GM12892 (cell line): ENCODE measurements around the gene RBMS1.

Source experiments
- DNase-seq: peaks from one replicate; pipeline ENCODE4 v3.0.0; 2011; ENCODE audit not compliant: insufficient read length
- FAIRE-seq: peaks from 2 replicates; lab custom pipeline; 2011; peaks lifted over from hg19 to GRCh38; lab: Jason Lieb, UNC
- POLR2A ChIP-seq: IDR thresholded peaks from 2 replicates; pipeline ENCODE4 v1.6.1; 2011; ENCODE audit warnings: low read depth, low read length, control low read depth
- POLR2AphosphoS5 ChIP-seq: IDR thresholded peaks from 2 replicates; pipeline ENCODE4 v1.6.1; 2011; ENCODE audit warnings: low read depth, low read length, control low read depth
- TAF1 ChIP-seq: IDR thresholded peaks from 2 replicates; pipeline ENCODE4 v1.6.1; 2011; ENCODE audit warnings: low read depth, mild to moderate bottlenecking, control low read depth, low read length, borderline replicate concordance

The RBMS1 gene

GRCh38 chr2:160305081-160305750, 188.4 kb downstream of the RBMS1 start:
- DNase-seq (no peak), FAIRE-seq (no peak)
- TF ChIP-seq POLR2AphosphoS5: no peak
- no peak for TF ChIP-seq POLR2A
- no peak for TF ChIP-seq TAF1

GRCh38 chr2:160303527-160303926, 190.1 kb downstream of the RBMS1 start:
- TF ChIP-seq TAF1: no peak
- TF ChIP-seq POLR2A: no peak
- no peak for TF ChIP-seq POLR2AphosphoS5
- FAIRE-seq: no peak
- DNase-seq: no peak

- FAIRE-seq (no peak), DNase-seq (no peak)
- TF ChIP-seq TAF1 (no peak), POLR2AphosphoS5 (no peak), POLR2A (no peak)
Observed at GRCh38 chr2:160303076-160303475, 190.5 kb downstream of the RBMS1 start.

DNA sequence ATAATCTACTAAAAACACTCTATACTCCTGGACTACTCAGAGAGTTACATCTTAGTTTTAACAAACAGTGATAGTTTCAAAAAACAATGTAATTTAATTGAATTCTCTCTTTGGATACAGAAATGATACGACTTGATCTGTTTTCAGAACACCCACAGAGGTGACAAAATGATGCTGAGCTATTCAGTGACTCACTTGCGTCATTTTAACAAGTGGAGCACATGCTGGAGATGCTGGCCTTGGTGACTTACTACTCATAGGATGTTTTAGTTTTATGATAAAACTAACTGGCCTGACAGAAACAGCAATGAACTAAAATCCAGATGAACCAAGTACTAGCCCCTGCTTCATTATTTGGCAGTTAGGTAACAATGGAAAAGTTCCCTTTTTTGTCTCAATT, 192.2 kb downstream of the RBMS1 start:
- FAIRE-seq (no peak), DNase-seq (no peak)
- no peak for TF ChIP-seq POLR2AphosphoS5

GRCh38 chr2:160300203-160300602, 193.4 kb downstream of the RBMS1 start:
- no peak for TF ChIP-seq TAF1
- no peak for TF ChIP-seq POLR2AphosphoS5
- no peak for TF ChIP-seq POLR2A
- no peak for DNase-seq
- FAIRE-seq: no peak

DNA sequence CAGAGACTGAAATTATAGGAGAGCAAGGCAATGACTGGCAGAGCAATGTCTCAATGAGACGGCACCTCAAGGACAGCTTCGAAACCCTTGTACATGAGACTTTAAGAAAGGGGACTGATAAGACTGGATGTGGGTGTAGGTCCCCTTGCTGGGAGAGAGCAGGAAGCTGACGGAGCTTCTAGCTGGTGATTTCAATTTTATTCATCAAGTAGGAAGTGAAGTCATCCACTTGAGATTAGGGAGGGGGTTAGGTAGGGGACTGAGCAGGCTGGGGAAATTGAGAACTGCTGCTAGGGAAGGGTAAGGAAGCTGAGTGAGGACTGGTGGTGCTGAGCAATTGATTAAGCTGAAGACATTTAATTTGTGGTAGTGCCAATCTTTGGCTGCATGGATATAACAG, 194.1 kb downstream of the RBMS1 start:
- DNase-seq: no peak
- no peak for TF ChIP-seq POLR2A
- TF ChIP-seq TAF1: no peak
- TF ChIP-seq POLR2AphosphoS5: no peak

DNA sequence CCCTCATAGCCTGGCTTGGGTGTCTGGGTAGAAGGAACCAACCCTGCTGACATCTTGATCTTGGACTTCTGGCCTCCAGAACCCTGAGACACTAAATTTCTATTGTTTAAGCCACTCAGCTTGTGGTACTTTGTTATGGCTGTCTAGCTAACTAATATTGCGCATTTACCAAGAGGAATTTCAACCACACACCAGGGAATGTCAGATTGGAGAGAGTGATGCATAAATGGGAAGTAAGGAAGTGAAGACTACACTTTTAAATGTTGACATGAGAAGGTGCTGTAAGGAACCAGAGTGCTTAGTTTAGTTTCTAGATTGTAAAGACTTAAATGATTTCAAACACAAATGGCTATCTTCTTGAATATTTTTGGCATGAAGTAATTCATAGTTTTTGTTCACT, 194.6 kb downstream of the RBMS1 start:
- FAIRE-seq (no peak), DNase-seq (no peak)
- no peak for TF ChIP-seq TAF1
- TF ChIP-seq POLR2AphosphoS5: no peak
- no peak for TF ChIP-seq POLR2A

More for the DNA sequence above, 194.1 kb downstream of the RBMS1 start:
- FAIRE-seq: no peak

- FAIRE-seq: no peak
Observed at GRCh38 chr2:160295519-160296207, 197.9 kb downstream of the RBMS1 start.

GRCh38 chr2:160294889-160295288, 198.7 kb downstream of the RBMS1 start:
- DNase-seq (no peak), FAIRE-seq (no peak)
- TF ChIP-seq TAF1 (no peak), POLR2AphosphoS5 (no peak), POLR2A (no peak)

More at GRCh38 chr2:160295519-160296207, 197.9 kb downstream of the RBMS1 start:
- TF ChIP-seq TAF1: no peak
- TF ChIP-seq POLR2A: no peak
- no peak for TF ChIP-seq POLR2AphosphoS5
- no peak for DNase-seq

DNA sequence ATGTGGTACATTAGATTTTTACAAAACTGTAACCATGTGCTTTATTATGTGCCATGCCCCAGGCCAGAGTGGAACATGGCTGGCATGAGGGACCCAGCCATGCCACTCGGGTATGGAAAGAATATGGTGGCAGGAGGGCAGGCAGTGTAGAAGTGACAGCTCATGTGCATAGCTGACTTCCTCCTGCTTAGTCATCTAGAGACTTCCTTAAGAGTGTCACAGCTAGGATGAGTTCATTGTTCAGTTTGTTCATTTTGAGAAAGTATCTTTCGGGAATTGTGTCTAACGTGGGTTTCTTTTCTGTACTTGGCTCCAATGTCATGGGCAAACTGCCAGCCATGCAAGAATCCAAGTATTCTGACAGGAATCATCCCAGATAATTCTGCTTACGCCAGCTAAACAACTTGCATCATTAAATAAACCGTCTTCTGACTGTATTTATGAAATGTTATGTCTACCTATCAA, 199.2 kb downstream of the RBMS1 start:
- no peak for DNase-seq
- no peak for TF ChIP-seq TAF1
- TF ChIP-seq POLR2AphosphoS5: no peak
- TF ChIP-seq POLR2A: no peak
- no peak for FAIRE-seq

GRCh38 chr2:160293391-160294091, 200.1 kb downstream of the RBMS1 start:
- no peak for FAIRE-seq
- TF ChIP-seq POLR2A: no peak
- no peak for TF ChIP-seq POLR2AphosphoS5
- no peak for TF ChIP-seq TAF1
- no peak for DNase-seq

DNA sequence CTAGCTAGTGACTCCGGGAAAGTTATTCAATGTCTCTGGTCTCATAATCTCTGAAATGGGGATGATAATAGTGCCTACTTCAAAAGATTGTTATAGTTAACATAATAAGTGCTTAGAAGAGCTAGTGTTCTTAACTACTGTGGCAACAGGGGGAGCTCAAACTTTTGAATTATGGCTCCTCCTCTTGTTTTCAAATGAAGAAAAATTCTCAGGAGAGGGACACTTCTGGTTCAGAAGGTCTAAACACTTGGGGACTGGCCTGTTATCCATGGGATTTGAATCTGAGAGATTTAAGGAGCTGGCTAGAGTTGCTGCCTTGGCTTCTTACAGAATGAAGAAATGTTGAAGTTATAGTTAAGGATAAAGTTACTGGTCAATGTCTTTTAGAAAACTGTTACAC, 201.4 kb downstream of the RBMS1 start:
- TF ChIP-seq POLR2A: no peak
- TF ChIP-seq POLR2AphosphoS5: no peak
- no peak for TF ChIP-seq TAF1
- DNase-seq (no peak), FAIRE-seq (no peak)
